ENCODE results near the gene PTMS.

Gene PTMS

GRCh38 chr12:6791931-6792520 is 25.9 kb downstream of the PTMS start:
- no peak for DNase-seq

DNA sequence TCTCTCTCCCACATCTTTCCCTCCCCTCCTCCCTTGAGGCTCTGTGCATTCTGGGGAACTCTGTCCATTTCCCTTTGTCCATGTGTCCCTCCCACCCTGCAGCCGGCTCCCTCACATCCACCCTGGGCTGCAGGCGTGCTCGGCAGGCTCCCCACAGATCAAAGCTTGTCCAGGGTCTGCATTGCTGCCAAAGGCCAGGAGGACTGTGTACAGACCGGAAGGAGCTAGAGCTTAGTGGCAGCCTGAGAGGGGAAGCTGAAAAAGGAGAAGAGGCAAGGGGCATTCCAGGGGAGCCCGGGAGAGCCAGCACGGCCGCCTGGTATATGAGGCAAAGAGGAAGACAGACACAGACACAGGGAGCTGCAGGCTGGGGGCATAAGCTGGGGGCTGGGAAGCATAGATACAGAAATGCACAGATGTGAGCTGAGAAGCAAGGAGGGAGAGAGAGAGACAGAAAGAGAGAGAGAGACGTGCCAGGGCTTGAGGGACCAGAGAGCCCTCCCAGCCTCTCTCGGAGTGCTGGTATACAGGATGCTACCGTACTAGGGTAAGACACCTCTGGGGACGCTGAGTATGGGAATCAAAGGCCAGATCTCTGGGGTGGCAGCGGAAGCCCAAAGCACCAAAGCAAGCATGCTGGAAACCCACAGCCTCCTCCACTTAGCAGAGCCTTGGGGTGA is 26.5 kb downstream of the PTMS start:
- DNase-seq: no peak

DNA sequence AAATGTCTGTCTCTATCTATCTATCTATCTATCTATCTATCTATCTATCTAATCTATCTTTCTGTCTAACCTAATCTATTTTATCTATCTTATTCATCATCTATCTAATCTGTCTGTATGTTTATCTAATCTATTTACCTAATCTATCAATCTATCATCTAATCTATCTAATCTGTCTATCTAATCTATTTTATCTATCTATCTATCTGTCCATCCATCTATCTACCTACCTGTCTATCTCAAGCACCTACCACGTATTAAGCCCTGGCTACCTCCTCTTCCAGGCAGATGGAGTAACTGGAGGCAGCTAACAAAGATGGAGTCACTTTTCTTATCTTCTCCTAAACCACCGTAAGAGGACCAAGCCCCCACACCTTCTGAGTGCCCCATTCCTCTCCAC is 28.9 kb downstream of the PTMS start:
- no peak for DNase-seq

DNA sequence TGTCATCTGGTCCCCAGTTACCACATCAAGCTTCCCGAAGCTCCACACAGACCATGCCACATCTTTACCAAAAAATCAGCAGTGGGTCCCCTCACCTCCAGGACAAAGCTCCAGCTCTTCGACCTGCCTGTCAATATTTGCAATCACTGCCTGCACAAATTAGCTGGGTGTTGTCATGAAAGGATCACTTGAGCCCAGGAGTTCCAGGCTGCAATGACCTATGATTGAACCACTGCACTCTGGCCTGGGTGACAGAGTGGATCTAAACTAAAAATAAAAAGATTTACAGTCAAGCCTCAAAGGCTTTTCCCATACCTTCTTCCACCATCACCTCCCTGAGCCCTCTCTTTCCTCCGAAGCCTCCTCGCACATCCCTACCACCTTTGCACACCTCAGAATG is 30.4 kb downstream of the PTMS start:
- no peak for DNase-seq

DNA sequence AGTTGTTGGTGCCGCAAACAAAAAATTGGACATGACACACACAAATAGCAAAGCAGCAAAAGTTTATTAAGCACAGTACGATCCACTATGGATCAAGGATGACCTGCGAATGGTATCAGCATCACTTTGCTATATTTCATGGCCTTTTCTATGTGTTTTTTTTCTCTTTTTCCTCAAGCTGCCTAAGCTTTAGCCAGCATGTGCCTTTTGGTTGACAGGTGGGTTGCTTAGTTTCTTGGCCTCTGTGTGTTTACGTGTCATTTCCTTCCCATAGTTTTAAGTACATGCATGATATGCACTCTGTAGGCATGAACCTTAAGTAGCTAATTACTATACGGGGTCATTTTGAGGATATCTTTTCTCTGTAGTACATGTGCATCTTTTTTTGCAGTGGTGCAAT is 33.0 kb downstream of the PTMS start:
- no peak for DNase-seq

DNA sequence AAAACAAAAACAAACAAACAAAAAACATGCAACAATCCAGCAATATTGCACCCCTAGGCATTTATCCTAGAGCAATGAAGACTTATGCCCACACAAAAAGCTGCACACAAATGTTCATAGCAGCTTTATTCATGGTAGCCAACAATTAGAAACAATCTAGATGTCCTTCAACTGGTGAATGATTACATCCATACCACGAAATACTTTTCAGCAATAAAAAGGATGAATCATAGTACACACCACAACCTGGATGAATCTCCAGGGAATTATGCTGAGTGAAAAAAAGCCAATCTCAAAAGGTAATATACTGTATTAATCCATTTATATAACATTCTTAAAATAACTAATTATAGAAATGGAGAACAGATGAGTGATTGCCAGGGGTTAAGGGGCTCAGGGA is 41.0 kb downstream of the PTMS start:
- DNase-seq: no peak

DNA sequence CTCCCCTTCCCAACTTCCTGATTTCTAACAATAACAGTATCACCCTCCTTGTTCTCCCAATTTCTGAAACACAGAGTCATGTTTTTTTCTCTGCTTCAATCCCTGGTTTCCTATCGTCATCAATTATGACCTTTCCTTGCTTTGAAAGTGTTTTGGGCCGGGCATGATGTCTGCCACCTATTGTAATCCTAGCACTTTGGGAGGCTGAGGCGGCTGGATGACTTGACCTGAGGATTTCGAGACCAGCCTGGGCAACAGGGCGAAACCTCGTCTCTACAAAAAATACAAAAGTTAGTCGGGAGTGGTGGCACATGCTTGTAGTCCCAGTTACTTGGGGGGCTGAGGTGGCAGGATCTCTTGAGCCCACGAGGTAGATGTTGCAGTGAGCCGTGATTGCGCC is 42.9 kb downstream of the PTMS start:
- no peak for DNase-seq

DNA sequence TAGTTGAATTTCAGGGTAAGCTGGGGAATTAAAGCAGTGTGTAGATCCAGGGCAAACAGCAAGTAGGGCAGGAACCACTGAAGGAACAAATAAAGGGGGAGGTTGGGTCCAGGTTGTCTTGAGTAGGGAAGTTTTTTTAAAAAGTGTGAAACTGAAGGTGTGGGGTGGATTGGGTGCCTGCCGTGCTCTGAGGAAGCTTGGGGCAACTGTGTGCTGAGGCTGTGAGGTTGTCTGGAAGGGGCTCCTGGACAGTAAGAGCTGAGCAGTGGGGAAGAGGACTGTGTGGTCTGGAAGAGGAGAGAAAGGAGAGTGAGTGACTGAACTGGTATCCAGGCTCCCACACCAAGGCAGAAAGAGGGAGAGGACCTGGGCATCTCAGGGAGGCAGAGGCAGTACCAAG is 44.6 kb downstream of the PTMS start:
- DNase-seq: no peak

DNA sequence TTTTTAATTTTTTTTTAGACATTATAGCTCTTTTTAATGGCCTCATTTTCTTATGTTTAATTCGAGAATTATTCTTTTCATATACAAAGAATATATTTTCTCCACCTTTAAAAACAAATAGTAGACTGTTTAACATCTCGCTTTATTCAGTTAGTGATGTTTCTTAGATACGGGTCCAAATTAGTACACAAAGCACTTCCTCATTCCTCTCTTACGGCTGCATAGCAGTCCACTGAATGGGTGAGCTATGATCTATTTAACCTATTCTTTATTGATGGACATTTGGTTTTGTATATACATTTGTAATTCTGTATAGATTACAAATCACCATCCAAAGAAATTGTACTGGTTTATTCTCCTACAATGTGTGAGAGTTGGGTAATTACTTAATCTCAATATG is 47.2 kb downstream of the PTMS start:
- no peak for DNase-seq

DNA sequence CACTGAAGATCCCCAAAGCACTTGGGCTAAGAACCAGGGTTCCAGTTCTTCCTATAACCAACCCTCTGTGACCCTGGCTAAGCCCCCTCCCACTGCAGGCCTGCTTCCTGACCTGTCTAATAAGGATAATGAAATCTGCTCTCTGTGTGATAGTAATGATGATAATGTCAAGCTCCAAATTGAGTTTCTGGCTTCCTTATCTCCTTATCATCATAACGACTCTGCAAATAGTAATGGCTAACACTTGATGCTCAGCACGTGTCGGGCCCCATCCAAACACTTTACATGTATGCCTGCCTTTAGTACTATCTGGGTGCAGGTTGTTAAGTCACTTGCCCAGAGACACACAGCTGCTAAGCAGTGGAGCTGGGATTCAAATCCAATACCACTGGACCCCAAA is 50.4 kb downstream of the PTMS start:
- DNase-seq: no peak

- no peak for DNase-seq
Measured at GRCh38 chr12:6817098-6817497, 50.9 kb downstream of the PTMS start.

GRCh38 chr12:6817662-6818157 is 51.5 kb downstream of the PTMS start:
- no peak for DNase-seq

GRCh38 chr12:6818222-6818621 is 52.1 kb downstream of the PTMS start:
- DNase-seq: no peak

- no peak for DNase-seq
Measured at GRCh38 chr12:6818645-6819044, 52.5 kb downstream of the PTMS start.

GRCh38 chr12:6819106-6820030 is 53.2 kb downstream of the PTMS start:
- no peak for DNase-seq

- no peak for DNase-seq
Measured at GRCh38 chr12:6820166-6820565, 54.0 kb downstream of the PTMS start.
